ENCODE results near the gene GLIPR1. TPM values are rescaled to one million over a fixed set of nuclear protein-coding genes. Genes with fewer than 3 reads are reported as not detected.
"Not testable (repeated sequence)": the region's sequence is repeated elsewhere in the genome, so short reads cannot be mapped to it uniquely, and the experiment has no call there.

Gene GLIPR1
- polyA plus RNA-seq, 1 donor from 2014 or later: 0.12 TPM

- no peaks in the 10 kb centered on the region for H3K9me2 ChIP-seq (ENCODE audit: insufficient read depth, low read length)
- H3K4me2 ChIP-seq (ENCODE audit: low read length): no peak overlapping the region
- no peaks in the 10 kb centered on the region for H3K36me3 ChIP-seq (ENCODE audit: insufficient read depth, low read length)
- H3K79me2 ChIP-seq (replicated peaks; ENCODE audit: insufficient read depth, low read length): no peaks in the 10 kb centered on the region
- TF ChIP-seq EZH2 (IDR thresholded peaks at IDR 0.05; ENCODE audit: borderline replicate concordance, insufficient read depth, low read length, poor library complexity, severe bottlenecking): no peak
- TF ChIP-seq POLR2AphosphoS5 (IDR thresholded peaks at IDR 0.05): no peak
- TF ChIP-seq TAF1 (IDR thresholded peaks at IDR 0.05; ENCODE audit: low read depth): no peak
- no peak for TF ChIP-seq CTCF (IDR thresholded peaks at IDR 0.05; ENCODE audit: poor library complexity, severe bottlenecking)
- no peak for TF ChIP-seq SMC3 (conservative IDR thresholded peaks at IDR 0.05; ENCODE audit: poor library complexity)
- TF ChIP-seq RAD21 (conservative IDR thresholded peaks at IDR 0.05): no peak
- no peaks in the 10 kb centered on the region for H3K27me3 ChIP-seq (ENCODE audit: insufficient read depth, low read depth, low read length)
- no peak overlapping the region for H3K27ac ChIP-seq (ENCODE audit: low read length)
- no peaks in the 10 kb centered on the region for H4K20me1 ChIP-seq (ENCODE audit: insufficient read depth)
- no peak overlapping the region for H3K4me3 ChIP-seq (ENCODE audit: low read length)
- no peak overlapping the region for H2AFZ ChIP-seq (ENCODE audit: low read depth, low read length)
- no peak overlapping the region for H3K9ac ChIP-seq (ENCODE audit: low read length)
- peaks cover 6% of the 10 kb centered on the region for H3K9me3 ChIP-seq (ENCODE audit: low read length)
- no peaks in the 10 kb centered on the region for H3F3A ChIP-seq (ENCODE audit: insufficient read depth, low read length, poor library complexity, severe bottlenecking)
Observed at GRCh38 chr12:75439048-75439447, 41.5 kb upstream of the GLIPR1 start.

GRCh38 chr12:75439930-75440329 is 40.6 kb upstream of the GLIPR1 start:
- TF ChIP-seq TAF1 (IDR thresholded peaks at IDR 0.05; ENCODE audit: low read depth): no peak
- no peak for TF ChIP-seq POLR2AphosphoS5 (IDR thresholded peaks at IDR 0.05)
- TF ChIP-seq RAD21 (conservative IDR thresholded peaks at IDR 0.05): no peak
- Histone ChIP-seq H3K36me3 (ENCODE audit: insufficient read depth, low read length) (no peaks in the 10 kb centered on the region), H2AFZ (ENCODE audit: low read depth, low read length) (no peak overlapping the region), H3K27ac (ENCODE audit: low read length) (no peak overlapping the region), H3K9ac (ENCODE audit: low read length) (no peak overlapping the region), H4K20me1 (ENCODE audit: insufficient read depth) (no peaks in the 10 kb centered on the region), H3K4me3 (ENCODE audit: low read length) (no peak overlapping the region), H3K9me2 (ENCODE audit: insufficient read depth, low read length) (no peaks in the 10 kb centered on the region), H3K4me2 (ENCODE audit: low read length) (no peak overlapping the region), H3K27me3 (ENCODE audit: insufficient read depth, low read depth, low read length) (no peaks in the 10 kb centered on the region), H3K79me2 (replicated peaks; ENCODE audit: insufficient read depth, low read length) (no peaks in the 10 kb centered on the region), H3F3A (ENCODE audit: insufficient read depth, low read length, poor library complexity, severe bottlenecking) (no peaks in the 10 kb centered on the region), H3K9me3 (ENCODE audit: low read length) (peaks cover 6% of the 10 kb centered on the region)

- H3K4me2 ChIP-seq (ENCODE audit: low read length); H3K9ac ChIP-seq (ENCODE audit: low read length); H3K79me2 ChIP-seq (replicated peaks; ENCODE audit: insufficient read depth, low read length); H3F3A ChIP-seq (ENCODE audit: insufficient read depth, low read length, poor library complexity, severe bottlenecking); H3K9me3 ChIP-seq (ENCODE audit: low read length); H3K4me3 ChIP-seq (ENCODE audit: low read length); H2AFZ ChIP-seq (ENCODE audit: low read depth, low read length); H3K27ac ChIP-seq (ENCODE audit: low read length); H3K36me3 ChIP-seq (ENCODE audit: insufficient read depth, low read length); H4K20me1 ChIP-seq (ENCODE audit: insufficient read depth); H3K9me2 ChIP-seq (ENCODE audit: insufficient read depth, low read length); H3K27me3 ChIP-seq (ENCODE audit: insufficient read depth, low read depth, low read length): not testable (repeated sequence)
Observed at GRCh38 chr12:75441687-75442449, 38.7 kb upstream of the GLIPR1 start.

- H3K4me2 ChIP-seq (ENCODE audit: low read length); H4K20me1 ChIP-seq (ENCODE audit: insufficient read depth); H3K79me2 ChIP-seq (replicated peaks; ENCODE audit: insufficient read depth, low read length); H3F3A ChIP-seq (ENCODE audit: insufficient read depth, low read length, poor library complexity, severe bottlenecking); H3K9me2 ChIP-seq (ENCODE audit: insufficient read depth, low read length); H3K9me3 ChIP-seq (ENCODE audit: low read length); H3K27me3 ChIP-seq (ENCODE audit: insufficient read depth, low read depth, low read length); H3K36me3 ChIP-seq (ENCODE audit: insufficient read depth, low read length); H3K4me3 ChIP-seq (ENCODE audit: low read length); H3K9ac ChIP-seq (ENCODE audit: low read length); H2AFZ ChIP-seq (ENCODE audit: low read depth, low read length); H3K27ac ChIP-seq (ENCODE audit: low read length): not testable (repeated sequence)
Observed at GRCh38 chr12:75442454-75442853, 38.1 kb upstream of the GLIPR1 start.
